OCI-LY3 (cell line): ENCODE data around the gene ME3.

Experiments used
- H2AFZ ChIP-seq: fragments of 200-600, 300-600 bp; shearing (Covaris generic); 2 replicates; pipeline ENCODE4 v1.6.0; 2014; ENCODE audit warnings: antibody characterized with exemption, low read depth, low read length
- H3K27ac ChIP-seq: fragments of 200-600, 300-600 bp; sonication (generic); 2 replicates; pipeline ENCODE4 v1.5.1; 2014; ENCODE audit warnings: mild to moderate bottlenecking, low read length, moderate library complexity, mixed read lengths
- H3K27me3 ChIP-seq: fragments of 200-600, 300-600 bp; sonication (generic); 2 replicates; pipeline ENCODE4 v1.6.1; 2014; ENCODE audit warnings: low read depth, low read length, mixed read lengths
- H3K36me3 ChIP-seq: fragments of 200-600, 300-600 bp; sonication (generic); replicated peaks from 2 replicates; pipeline ENCODE3; 2014; ENCODE audit warnings: low read depth, low read length, mixed read lengths
- H3K4me1 ChIP-seq: fragments of 300-600, 200-600 bp; sonication (generic); 2 replicates; pipeline ENCODE4 v1.6.1; 2014; ENCODE audit warnings: low read length, mixed read lengths
- H3K4me2 ChIP-seq: fragments of 200-600, 300-600 bp; sonication (generic); 2 replicates; pipeline ENCODE4 v1.6.1; 2014; ENCODE audit warnings: low read length, mixed read lengths
- H3K4me3 ChIP-seq: fragments of 300-600, 200-600 bp; sonication (generic); 2 replicates; pipeline ENCODE4 v1.5.1; 2014; ENCODE audit warnings: antibody characterized with exemption, mild to moderate bottlenecking, low read length, moderate library complexity
- H3K79me2 ChIP-seq: fragments of 300-600, 200-600 bp; shearing (Covaris generic); 2 replicates; pipeline ENCODE4 v1.6.1; 2014; ENCODE audit warnings: mild to moderate bottlenecking, low read length, mixed read lengths
- H3K9ac ChIP-seq: fragments of 300-600, 200-600 bp; shearing (Covaris generic); 2 replicates; pipeline ENCODE4 v1.6.0; 2014; ENCODE audit warnings: mild to moderate bottlenecking, low read length, moderate library complexity
- H3K9me3 ChIP-seq: fragments of 200-600, 300-600 bp; shearing (Covaris generic); 2 replicates; pipeline ENCODE4 v1.6.1; 2014; ENCODE audit warnings: low read length, mixed read lengths; ENCODE audit not compliant: insufficient read depth
- H4K20me1 ChIP-seq: fragments of 200-600, 300-600 bp; sonication (generic); 2 replicates; pipeline ENCODE4 v1.6.1; 2016; ENCODE audit warnings: low read length, mixed read lengths; ENCODE audit not compliant: insufficient read depth
- EZH2phosphoT487 ChIP-seq: fragments of 200-600 bp; shearing (Covaris generic); IDR thresholded peaks from 2 replicates; pipeline ENCODE4 v1.6.1; 2018; ENCODE audit warnings: antibody characterized with exemption, mixed run types, low read depth
- TF ChIP-seq, protein P1 (sequence below): fragments of 200-600, 300-600 bp; sonication (generic); IDR thresholded peaks from 2 replicates; pipeline ENCODE4 v1.5.1; 2014; ENCODE audit warnings: antibody characterized with exemption, low read length, low read depth

ME3 gene

GRCh38 chr11:86641537-86642261 is 30.7 kb downstream of the ME3 start:
- no peaks in the 10 kb centered on the region for H3K9me3 ChIP-seq
- H4K20me1 ChIP-seq = no peaks in the 10 kb centered on the region
- no peaks in the 10 kb centered on the region for H3K79me2 ChIP-seq
- no peak overlapping the region for H3K9ac ChIP-seq
- no peak overlapping the region for H3K4me3 ChIP-seq
- H3K4me2 ChIP-seq = no peak overlapping the region
- no peaks in the 10 kb centered on the region for H3K36me3 ChIP-seq
- H2AFZ ChIP-seq = no peak overlapping the region
- H3K27me3 ChIP-seq = peaks cover 9% of the 10 kb centered on the region; the same call in 1 of the 2 replicates
- H3K4me1 ChIP-seq = no peaks in the 10 kb centered on the region
- no peak overlapping the region for H3K27ac ChIP-seq
- TF ChIP-seq, protein P1, sequence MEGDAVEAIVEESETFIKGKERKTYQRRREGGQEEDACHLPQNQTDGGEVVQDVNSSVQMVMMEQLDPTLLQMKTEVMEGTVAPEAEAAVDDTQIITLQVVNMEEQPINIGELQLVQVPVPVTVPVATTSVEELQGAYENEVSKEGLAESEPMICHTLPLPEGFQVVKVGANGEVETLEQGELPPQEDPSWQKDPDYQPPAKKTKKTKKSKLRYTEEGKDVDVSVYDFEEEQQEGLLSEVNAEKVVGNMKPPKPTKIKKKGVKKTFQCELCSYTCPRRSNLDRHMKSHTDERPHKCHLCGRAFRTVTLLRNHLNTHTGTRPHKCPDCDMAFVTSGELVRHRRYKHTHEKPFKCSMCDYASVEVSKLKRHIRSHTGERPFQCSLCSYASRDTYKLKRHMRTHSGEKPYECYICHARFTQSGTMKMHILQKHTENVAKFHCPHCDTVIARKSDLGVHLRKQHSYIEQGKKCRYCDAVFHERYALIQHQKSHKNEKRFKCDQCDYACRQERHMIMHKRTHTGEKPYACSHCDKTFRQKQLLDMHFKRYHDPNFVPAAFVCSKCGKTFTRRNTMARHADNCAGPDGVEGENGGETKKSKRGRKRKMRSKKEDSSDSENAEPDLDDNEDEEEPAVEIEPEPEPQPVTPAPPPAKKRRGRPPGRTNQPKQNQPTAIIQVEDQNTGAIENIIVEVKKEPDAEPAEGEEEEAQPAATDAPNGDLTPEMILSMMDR = no peak
- TF ChIP-seq EZH2phosphoT487 = no peak

DNA sequence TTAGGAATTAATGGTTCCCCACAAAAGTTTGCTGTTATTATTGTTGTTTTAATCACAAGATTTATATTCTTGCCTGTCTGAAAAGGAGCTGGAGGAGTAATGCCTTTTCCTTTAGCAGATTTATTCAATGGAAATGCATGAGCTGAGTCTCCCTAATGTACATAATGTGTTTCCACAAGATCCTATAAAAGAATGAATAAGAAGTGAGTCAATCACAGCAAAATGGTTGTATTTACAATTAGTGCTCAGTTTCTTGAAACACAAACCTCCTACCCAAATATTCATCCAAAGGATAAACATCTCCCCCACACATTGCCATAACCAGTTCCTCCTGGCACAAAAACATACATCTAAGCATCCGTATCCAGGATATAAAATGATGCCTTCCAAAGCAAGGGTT is 33.3 kb downstream of the ME3 start:
- H3K9ac ChIP-seq = no peak overlapping the region
- no peaks in the 10 kb centered on the region for H3K79me2 ChIP-seq
- no peaks in the 10 kb centered on the region for H3K4me1 ChIP-seq
- no peak for TF ChIP-seq EZH2phosphoT487
- TF ChIP-seq, protein P1 = no peak
- H3K27ac ChIP-seq = no peak overlapping the region
- H3K36me3 ChIP-seq = no peaks in the 10 kb centered on the region
- no peak overlapping the region for H3K4me3 ChIP-seq
- H3K4me2 ChIP-seq = no peak overlapping the region
- no peak overlapping the region for H2AFZ ChIP-seq
- no peaks in the 10 kb centered on the region for H3K9me3 ChIP-seq
- no peaks in the 10 kb centered on the region for H4K20me1 ChIP-seq
- H3K27me3 ChIP-seq = peaks cover 30% of the 10 kb centered on the region

DNA sequence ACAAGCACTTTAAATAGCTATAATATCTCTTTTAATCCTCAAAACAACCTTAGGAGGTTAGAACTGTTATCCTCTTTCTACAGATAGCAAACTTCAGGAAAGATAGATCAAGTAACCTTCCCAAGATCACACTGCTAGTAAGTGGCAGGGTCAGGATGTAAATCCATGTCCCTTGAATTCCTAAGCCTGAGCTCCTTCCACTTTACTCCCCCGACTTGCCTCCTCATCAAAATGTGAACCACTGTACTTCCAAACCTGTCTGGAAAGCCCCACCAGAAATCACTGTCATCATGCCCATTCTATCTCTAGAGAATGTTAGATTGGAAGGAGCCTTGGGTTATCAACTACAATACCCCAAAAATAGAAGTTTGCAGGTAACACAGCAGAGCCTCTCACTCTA is 33.7 kb downstream of the ME3 start:
- Histone ChIP-seq H3K4me2 (no peak overlapping the region), H3K4me1 (no peaks in the 10 kb centered on the region), H3K9me3 (no peaks in the 10 kb centered on the region), H3K27me3 (peaks cover 33% of the 10 kb centered on the region), H3K4me3 (no peak overlapping the region), H4K20me1 (no peaks in the 10 kb centered on the region), H3K36me3 (no peaks in the 10 kb centered on the region), H3K9ac (no peak overlapping the region), H3K27ac (no peak overlapping the region), H2AFZ (no peak overlapping the region), H3K79me2 (no peaks in the 10 kb centered on the region)
- TF ChIP-seq, protein P1 = no peak
- TF ChIP-seq EZH2phosphoT487 = no peak

DNA sequence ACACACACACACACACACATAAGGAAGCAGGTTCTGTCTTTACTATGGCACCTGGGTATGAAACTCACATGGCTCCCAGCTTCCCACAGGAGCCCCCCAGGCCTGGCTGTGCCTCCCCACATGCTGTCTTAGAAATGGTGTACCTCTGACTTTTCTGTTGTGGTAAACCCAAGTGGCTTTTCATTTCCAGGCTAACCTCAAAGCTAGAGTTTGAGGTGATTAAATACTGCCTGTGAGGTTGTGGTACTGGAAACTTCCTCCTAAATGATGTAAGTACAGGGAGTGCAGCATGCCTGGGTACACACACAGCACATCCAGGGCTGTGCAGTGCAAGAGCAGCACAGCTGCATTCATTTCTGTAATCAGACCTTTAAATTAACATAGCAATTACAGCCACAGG is 34.4 kb downstream of the ME3 start:
- Histone ChIP-seq H3K27ac (no peak overlapping the region), H3K4me2 (no peak overlapping the region), H2AFZ (no peak overlapping the region), H3K79me2 (no peaks in the 10 kb centered on the region), H3K9ac (no peak overlapping the region), H3K4me3 (no peak overlapping the region), H3K4me1 (no peaks in the 10 kb centered on the region), H3K27me3 (peaks cover 33% of the 10 kb centered on the region), H3K36me3 (no peaks in the 10 kb centered on the region), H4K20me1 (no peaks in the 10 kb centered on the region), H3K9me3 (no peaks in the 10 kb centered on the region)
- no peak for TF ChIP-seq EZH2phosphoT487
- TF ChIP-seq, protein P1 = no peak
